Right lobe of liver (tissue), 6 donors: Measurements from ENCODE around the gene FFAR1. TPM values are rescaled to one million over a fixed set of nuclear protein-coding genes. Genes with fewer than 3 reads are reported as not detected.

ENCODE experiments used
- ATAC-seq, 4 donors: fragments of 200-7000 bp; cut with Tn5 transposase; one replicate each; pipeline ENCODE4 v1.9.1; 2020; ENCODE audit warnings: mild to moderate bottlenecking in 4 of 4, moderate library complexity in 4 of 4
- DNase-seq, 3 donors: peaks; one replicate each; pipeline ENCODE4 v3.0.0-alpha.2; 2020
- H3K27ac ChIP-seq, 3 donors: fragments of 200-600 bp; one replicate each; pipeline ENCODE4 v1.8.0; 2022
- H3K27me3 ChIP-seq, 2 donors: fragments of 200-600 bp; one replicate each; pipeline ENCODE4 v1.8.0; 2022
- H3K36me3 ChIP-seq, 4 donors: fragments of 200-600 bp; sonication (generic) in 1 of 4; one replicate each; pipeline versions ENCODE4 v1.5.1 to v1.8.0; 2017 to 2022; ENCODE audit warnings: control low read depth in 1 of 4
- H3K4me1 ChIP-seq, 4 donors: fragments of 200-600 bp; sonication (generic) in 1 of 4; one replicate each; pipeline versions ENCODE4 v1.5.1 to v1.8.0; 2017 to 2022; ENCODE audit warnings: control low read depth in 1 of 4
- H3K4me3 ChIP-seq, 3 donors: fragments of 200-600 bp; one replicate each; pipeline ENCODE4 v1.8.0; 2022
- H3K9me3 ChIP-seq, 4 donors: fragments of 200-600 bp; sonication (generic) in 1 of 4; one replicate each; pipeline versions ENCODE4 v1.5.1 to v1.8.0; 2017 to 2022; ENCODE audit warnings: control low read depth in 1 of 4
- CTCF ChIP-seq, 4 donors: fragments of 200-600 bp in 3 of 4; fragments of 450-650 bp in 1 of 4; IDR thresholded peaks; one replicate each; pipeline versions ENCODE4 v1.5.1 to v1.8.0; 2016 to 2022; ENCODE audit warnings: antibody characterized with exemption in 4 of 4, mild to moderate bottlenecking in 2 of 4
- POLR2A ChIP-seq: fragments of 450-650 bp; IDR thresholded peaks from one replicate; pipeline ENCODE4 v1.6.1; 2017; ENCODE audit warnings: antibody characterized with exemption, mild to moderate bottlenecking
- WGBS: methylation state at CpG from one replicate; pipeline ENCODE4 v1.1.6; 2018; ENCODE audit warnings: low coverage, low lambda C conversion rate; ENCODE audit not compliant: insufficient coverage; ENCODE audit errors: missing lambda C conversion rate; 5-methylcytosine and 5-hydroxymethylcytosine counted together
- intact Hi-C, 2 donors: fragments of 100-400 bp; cut with DNase I; formaldehyde crosslinking; loops; one replicate each; pipeline versions ENCODE4 v1.11.2 to v1.14.1; 2022
- total RNA-seq, 6 experiments: library from RNA; depleted of rRNA in 2 of 6; stranded (reverse); fragments of >200 nt in 2 of 6; fragmentation: NEBNext Ultra II Directional in 3 of 6; extraction: Animal tissue kit (Norgen Biotek cat#: 25700) in 3 of 6; gene quantifications; one replicate each; pipeline versions ENCODE4 v1.1.0 to v1.2.4, GENCODE V29; 2016 to 2023
- donor health status: DM: no; HTN: yes; CAD: no.
- donor health status: DM: no; HTN: no; CAD: no.
- donor health status: DM: no; HTN: no; CAD: no.
- donor health status: DM: no; HTN: yes; CAD: no.
- donor health status: DM: no; HTN: yes; CAD: no.

Gene FFAR1
- total RNA-seq, 6 experiments from 2014 or later: not detected

DNA sequence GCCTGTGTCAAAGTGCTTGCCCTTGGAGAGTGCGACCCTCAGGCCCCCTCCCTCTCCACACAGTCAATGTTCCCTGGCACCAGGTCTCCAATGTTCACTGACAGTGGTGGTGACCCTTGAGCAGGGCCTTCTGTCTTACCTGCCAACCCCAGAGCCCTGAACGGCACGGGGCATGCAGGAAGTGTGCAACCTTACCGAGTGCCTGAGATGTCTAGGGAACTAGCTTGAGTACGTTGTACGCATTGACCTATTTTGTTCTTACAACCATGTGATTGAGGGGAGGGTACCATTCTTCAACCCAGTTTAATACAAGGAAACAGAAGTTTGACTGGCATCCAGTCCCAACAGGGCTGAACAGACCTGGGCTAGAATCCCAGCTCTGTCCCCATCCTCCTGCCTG, 42.5 kb upstream of the FFAR1 start:
- H3K4me3 ChIP-seq: no peak overlapping the region
- H3K4me1 ChIP-seq: peaks cover 0 to 7% (median 0%) of the 10 kb centered on the region in 4 donors
- 67% methylated on average over 5 of the region's 6 CpGs for whole genome bisulfite sequencing
- TF ChIP-seq CTCF (IDR thresholded peaks at IDR 0.05): no peak
- TF ChIP-seq POLR2A: no peak
- H3K36me3 ChIP-seq: no peaks in the 10 kb centered on the region
- H3K27ac ChIP-seq: no peak overlapping the region
- no peak for DNase-seq
- H3K27me3 ChIP-seq: no peaks in the 10 kb centered on the region
- ATAC-seq: no peak
- intact Hi-C loops: no loop called here
- no peaks in the 10 kb centered on the region for H3K9me3 ChIP-seq

- no peaks in the 10 kb centered on the region for H3K36me3 ChIP-seq
- H3K27me3 ChIP-seq: no peaks in the 10 kb centered on the region
- intact Hi-C loops: no loop called here
- ATAC-seq: no peak
- peaks cover 0 to 7% (median 0%) of the 10 kb centered on the region in 4 donors for H3K4me1 ChIP-seq
- no peak for TF ChIP-seq CTCF (IDR thresholded peaks at IDR 0.05)
- TF ChIP-seq POLR2A: no peak
- DNase-seq: no peak
- H3K9me3 ChIP-seq: no peaks in the 10 kb centered on the region
- 93% methylated on average over 17 of the region's 20 CpGs for WGBS
- no peak overlapping the region for H3K27ac ChIP-seq
- no peak overlapping the region for H3K4me3 ChIP-seq
Observed at GRCh38 chr19:35306473-35307246, 41.0 kb upstream of the FFAR1 start.

DNA sequence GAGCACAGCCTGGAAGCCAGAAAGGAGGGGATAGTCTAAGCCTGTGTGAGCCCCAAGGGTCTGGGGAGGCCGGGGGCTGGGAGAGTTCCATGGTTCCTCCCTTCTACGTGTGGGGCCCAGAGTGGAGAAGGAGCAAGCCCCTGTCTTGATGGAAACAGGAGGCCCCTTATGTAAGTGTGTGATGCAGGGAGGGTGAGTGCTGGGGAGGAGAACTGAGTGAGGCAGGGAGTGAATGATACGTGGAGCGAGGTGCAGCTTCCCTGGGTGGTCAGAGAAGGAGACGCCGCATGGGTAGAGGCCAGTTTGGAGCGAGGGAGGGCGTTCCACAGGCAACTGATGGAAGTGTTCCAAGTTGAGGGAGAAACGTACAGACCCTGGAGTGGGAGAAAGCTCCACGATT, 39.8 kb upstream of the FFAR1 start:
- intact Hi-C loops: no loop called here
- H3K9me3 ChIP-seq: no peaks in the 10 kb centered on the region
- no peaks in the 10 kb centered on the region for H3K36me3 ChIP-seq
- ATAC-seq: no peak
- H3K27ac ChIP-seq: no peak overlapping the region
- peaks cover 0 to 7% (median 0%) of the 10 kb centered on the region in 4 donors for H3K4me1 ChIP-seq
- 79% methylated on average over 10 of the region's 10 CpGs for WGBS
- H3K27me3 ChIP-seq: no peaks in the 10 kb centered on the region
- no peak for DNase-seq
- TF ChIP-seq POLR2A: no peak
- TF ChIP-seq CTCF (IDR thresholded peaks at IDR 0.05): no peak
- no peak overlapping the region for H3K4me3 ChIP-seq

DNA sequence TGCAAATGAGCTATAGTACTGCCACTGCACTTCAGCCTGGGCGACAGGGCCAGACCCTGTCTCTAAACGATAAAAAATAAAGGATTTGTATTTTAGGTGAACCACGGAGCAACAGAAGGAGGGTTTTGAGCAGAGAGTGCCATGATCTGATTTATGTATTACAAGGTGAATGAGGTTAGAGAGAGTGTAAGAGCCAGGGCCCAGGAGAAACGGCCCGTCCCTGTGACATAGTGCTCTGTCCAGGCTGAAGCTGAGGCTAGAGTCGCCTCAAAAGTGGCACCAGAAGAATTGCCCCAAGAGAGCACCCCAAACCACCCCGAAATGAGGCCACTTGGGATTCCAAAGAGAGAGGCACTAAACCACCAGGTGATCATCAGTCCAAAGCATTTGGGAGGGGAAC, 38.8 kb upstream of the FFAR1 start:
- no peak for DNase-seq
- Histone ChIP-seq H3K4me3 (no peak overlapping the region), H3K27me3 (no peaks in the 10 kb centered on the region), H3K36me3 (no peaks in the 10 kb centered on the region), H3K4me1 (peaks cover 0 to 7% (median 0%) of the 10 kb centered on the region in 4 donors), H3K9me3 (no peaks in the 10 kb centered on the region), H3K27ac (no peak overlapping the region)
- intact Hi-C loops: no loop called here
- ATAC-seq: no peak
- WGBS: 92% methylated on average over 3 of the region's 7 CpGs
- TF ChIP-seq CTCF (IDR thresholded peaks at IDR 0.05) (no peak), POLR2A (no peak)
